CD8-positive, alpha-beta memory T cell (primary cell): ENCODE results near the gene KDM2A. TPM values are rescaled to one million over a fixed set of nuclear protein-coding genes. Genes with fewer than 3 reads are reported as not detected.
"Not testable (repeated sequence)": the region's sequence is repeated elsewhere in the genome, so short reads cannot be mapped to it uniquely, and the experiment has no call there.

ENCODE experiments used
- CTCF ChIA-PET: fragments of 350-600 bp; sonication (Branson Sonifier 250); formaldehyde crosslinking; loops from one replicate; lab custom pipeline; 2021; ENCODE audit warnings: antibody characterized with exemption; lab: Charles Lee
- POLR2A ChIA-PET: fragments of 350-600 bp; sonication (Branson Sonifier 250); formaldehyde crosslinking; loops from one replicate; lab custom pipeline; 2021; ENCODE audit warnings: antibody characterized with exemption; lab: Charles Lee
- DNase-seq, 5 donors: peaks; one replicate each; pipeline versions ENCODE4 v3.0.0 to v3.0.0-alpha.2; 2020 to 2022; ENCODE audit warnings: mixed read lengths in 1 of 5
- H3K27ac ChIP-seq: one replicate; pipeline ENCODE4 v1.7.0; 2013; ENCODE audit warnings: low read depth, mild to moderate bottlenecking, low read length, moderate library complexity
- H3K27me3 ChIP-seq: 2 replicates; pipeline ENCODE4 v1.7.0; 2013; ENCODE audit warnings: low read length, mild to moderate bottlenecking; ENCODE audit not compliant: insufficient read depth, poor library complexity, severe bottlenecking
- H3K36me3 ChIP-seq: 2 replicates; pipeline ENCODE4 v1.7.0; 2013; ENCODE audit warnings: mild to moderate bottlenecking, low read length, moderate library complexity; ENCODE audit not compliant: insufficient read depth
- H3K4me1 ChIP-seq: 2 replicates; pipeline ENCODE4 v1.7.0; 2013; ENCODE audit warnings: mild to moderate bottlenecking, low read length, moderate library complexity; ENCODE audit not compliant: insufficient read depth
- H3K4me3 ChIP-seq: 2 replicates; pipeline ENCODE4 v1.7.0; 2013; ENCODE audit warnings: mild to moderate bottlenecking, low read length
- H3K9me3 ChIP-seq: 2 replicates; pipeline ENCODE4 v1.7.0; 2013; ENCODE audit warnings: mild to moderate bottlenecking, low read length
- H3K27ac Mint-ChIP-seq, 8 donors: one replicate each; pipeline ENCODE4 v1.8.0; 2020 to 2021; ENCODE audit warnings: mixed read lengths in 8 of 8, mild to moderate bottlenecking in 6 of 8, inconsistent platforms in 3 of 8, moderate library complexity in 3 of 8
- H3K27me3 Mint-ChIP-seq, 2 donors: one replicate each; pipeline ENCODE4 v1.8.0; 2020 to 2021; ENCODE audit warnings: mixed read lengths in 2 of 2, mild to moderate bottlenecking in 1 of 2, moderate library complexity in 1 of 2
- H3K36me3 Mint-ChIP-seq, 3 donors: one replicate each; pipeline ENCODE4 v1.8.0; 2020 to 2021; ENCODE audit warnings: mixed read lengths in 3 of 3, inconsistent platforms in 1 of 3, mild to moderate bottlenecking in 1 of 3
- H3K4me1 Mint-ChIP-seq, 3 donors: one replicate each; pipeline ENCODE4 v1.8.0; 2020 to 2021; ENCODE audit warnings: mixed read lengths in 3 of 3, inconsistent platforms in 1 of 3, mild to moderate bottlenecking in 1 of 3
- H3K4me3 Mint-ChIP-seq, 7 donors: one replicate each; pipeline ENCODE4 v1.8.0; 2020 to 2021; ENCODE audit warnings: mixed read lengths in 7 of 7, mild to moderate bottlenecking in 6 of 7, moderate library complexity in 4 of 7, inconsistent platforms in 2 of 7
- H3K9me3 Mint-ChIP-seq, 5 donors: one replicate each; pipeline ENCODE4 v1.8.0; 2020 to 2022; ENCODE audit warnings: mixed read lengths in 5 of 5, mild to moderate bottlenecking in 3 of 5, moderate library complexity in 2 of 5, inconsistent platforms in 1 of 5
- polyA plus RNA-seq: library from polyadenylated mRNA; unstranded; fragments of 300-500 nt; fragmentation: Illumina TruSeq; gene quantifications from one replicate; pipeline ENCODE4 v1.2.3, GENCODE V29; 2021
- total RNA-seq, 2 experiments: library from RNA; stranded (reverse); gene quantifications; one replicate each; pipeline ENCODE4 v1.2.3, GENCODE V29; 2021

Gene KDM2A
- total and polyA plus RNA-seq, 3 experiments from 2014 or later, result 20.4 to 107 (median 101) TPM

DNA sequence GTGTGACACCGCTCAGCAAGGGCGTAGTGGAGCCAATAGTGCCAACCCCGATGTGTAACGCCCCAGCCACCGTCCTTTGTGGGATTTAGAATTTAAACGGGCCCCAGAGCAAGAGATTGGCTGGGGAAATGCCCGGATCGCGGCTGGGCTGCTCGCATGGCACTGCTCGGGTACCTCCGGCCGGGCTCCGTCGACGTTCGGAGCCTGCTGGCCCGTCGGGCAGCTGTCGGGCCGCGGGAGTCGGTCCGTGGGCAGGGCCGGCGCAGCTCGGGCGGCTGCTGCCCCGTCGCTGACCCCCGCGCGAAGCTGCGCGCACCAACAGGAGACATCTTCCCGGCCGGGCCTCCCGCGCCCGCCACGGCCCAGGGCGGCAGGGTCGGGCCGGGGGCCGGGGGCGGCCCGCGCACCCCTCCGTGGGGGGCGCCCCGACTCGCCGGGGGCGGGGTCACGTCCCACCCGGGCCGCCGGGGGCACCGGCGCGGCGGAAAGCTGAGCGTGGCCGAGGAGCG lies 1.3 kb upstream of the KDM2A start:
- H3K27me3 Mint-ChIP-seq, result no peaks in the 10 kb centered on the region
- H3K27me3 ChIP-seq, result no peaks in the 10 kb centered on the region
- H3K36me3 Mint-ChIP-seq, result peaks cover 0 to 23% (median 4%) of the 10 kb centered on the region in 3 donors
- H3K4me1 ChIP-seq, result peaks cover 25% of the 10 kb centered on the region
- H3K9me3 ChIP-seq, result no peaks in the 10 kb centered on the region
- H3K27ac Mint-ChIP-seq, result peak overlapping the region; percentile 90 to 98 (median 94)
- H3K27ac ChIP-seq, result peak overlapping the region; percentile 47
- CTCF ChIA-PET, result interaction anchor here (0.9 kb wide), 1 partner anchor 541 kb away, joined by 3 read pairs; no protein-coding TSS in a partner anchor
- POLR2A ChIA-PET, result interaction anchor here (0.6 to 2.4 kb wide), 3 partner anchors 14 to 1784 kb away, joined by 3 to 18 read pairs (median 3); partner anchors contain the start of gene DPF2
- H3K4me1 Mint-ChIP-seq, result peaks cover 29 to 46% (median 34%) of the 10 kb centered on the region in 3 donors
- H3K4me3 Mint-ChIP-seq, result peak overlapping the region; percentile 86 to 94 (median 87)
- H3K36me3 ChIP-seq, result no peaks in the 10 kb centered on the region
- H3K4me3 ChIP-seq, result peak overlapping the region; percentile 46
- peak in 4 of 5 donors; percentile 28 to 66 (median 38) for DNase-seq
- no peaks in the 10 kb centered on the region for H3K9me3 Mint-ChIP-seq

DNA sequence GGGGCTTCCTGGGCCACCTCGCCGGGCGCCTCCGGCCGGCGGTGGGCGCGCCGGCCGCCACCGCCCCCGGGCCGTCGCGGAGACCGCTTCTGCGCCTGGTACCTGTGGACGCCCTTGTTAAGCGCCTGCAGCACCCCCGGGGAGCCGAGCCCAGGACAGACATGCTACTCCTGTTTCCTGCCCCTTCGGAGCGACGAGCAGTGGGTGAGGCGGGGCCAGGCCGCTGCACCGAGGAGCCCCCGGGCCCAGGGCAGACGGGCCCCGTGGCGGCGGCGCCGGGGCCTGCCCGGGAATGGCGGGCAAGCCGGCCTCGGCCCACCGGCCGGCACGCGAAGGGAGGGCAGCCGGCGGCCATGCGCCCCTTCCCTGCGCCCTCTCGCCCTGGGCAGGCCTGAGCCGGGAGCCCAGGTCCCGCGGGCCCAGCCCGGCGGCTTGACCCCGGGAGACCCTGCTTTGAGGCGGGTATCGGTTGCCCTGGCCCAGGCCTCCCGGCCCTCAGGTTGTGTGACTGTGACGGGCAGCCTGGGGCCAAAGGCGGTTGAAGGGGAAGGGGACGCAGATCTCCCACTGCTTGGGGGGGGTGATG lies 789 bp upstream of the KDM2A start:
- CTCF ChIA-PET, result interaction anchor here (1.0 to 1.4 kb wide), 2 partner anchors 38 to 122 kb away, joined by 4 to 8 read pairs; no protein-coding TSS in a partner anchor

DNA sequence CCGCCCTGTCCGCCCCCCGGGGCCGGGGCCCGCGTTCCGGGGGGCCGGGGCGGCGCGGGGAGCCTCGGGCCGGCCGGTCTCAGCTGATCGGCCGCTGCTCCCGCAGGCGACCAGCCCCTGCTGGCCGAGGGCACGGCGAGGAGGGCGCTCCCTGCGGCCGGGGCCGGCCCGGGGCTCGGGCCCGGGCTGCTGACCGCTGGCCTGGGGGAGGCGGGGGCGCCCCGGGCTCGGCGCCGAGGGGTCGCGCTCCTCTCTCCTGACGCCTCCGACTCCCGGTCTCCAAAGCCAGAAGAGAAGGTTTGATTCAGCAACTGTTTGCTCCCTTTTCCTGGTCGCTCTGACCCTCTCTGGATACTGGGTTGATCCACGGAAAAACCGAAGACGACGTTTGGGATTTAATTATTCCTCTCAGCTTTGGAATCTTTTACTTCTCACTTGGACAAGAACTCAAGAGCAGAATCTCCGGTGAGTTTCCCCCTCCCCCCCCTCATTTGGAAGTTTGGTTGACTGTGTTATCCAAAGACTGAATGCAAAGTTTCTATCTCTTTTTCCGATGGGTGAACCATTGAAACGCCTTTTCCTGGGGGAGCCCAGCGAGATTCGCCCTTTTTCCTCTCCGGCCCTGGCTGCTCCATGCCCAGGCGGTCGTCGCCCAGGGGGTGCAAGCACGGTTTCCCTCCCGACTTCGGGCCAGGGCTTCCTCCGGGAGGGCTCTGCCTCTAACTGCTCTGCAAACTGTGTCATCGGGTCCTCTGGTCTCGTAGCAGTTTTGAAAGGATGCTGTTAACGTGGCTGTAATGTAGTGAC lies 725 bp downstream of the KDM2A start:
- POLR2A ChIA-PET, result interaction anchor here (0.5 to 2.4 kb wide), 8 partner anchors 10 to 342 kb away, joined by 3 to 18 read pairs (median 3); partner anchors contain the start of genes CLCF1, POLD4 and RCE1
- H3K4me1 ChIP-seq, result peaks cover 23% of the 10 kb centered on the region
- H3K4me1 Mint-ChIP-seq, result peaks cover 23 to 46% (median 35%) of the 10 kb centered on the region in 3 donors

More for the DNA sequence above, 789 bp upstream of the KDM2A start:
- Histone ChIP-seq H3K27me3 (no peaks in the 10 kb centered on the region), H3K4me1 (peaks cover 23% of the 10 kb centered on the region), H3K4me3 (peak overlapping the region; percentile 45), H3K27ac (peak overlapping the region; percentile 59), H3K36me3 (no peaks in the 10 kb centered on the region), H3K9me3 (no peaks in the 10 kb centered on the region)
- peak overlapping the region in 5 of 8 donors; percentile 82 to 98 (median 86) for H3K27ac Mint-ChIP-seq
- no peaks in the 10 kb centered on the region for H3K27me3 Mint-ChIP-seq
- H3K4me1 Mint-ChIP-seq, result peaks cover 27 to 47% (median 34%) of the 10 kb centered on the region in 3 donors
- no peaks in the 10 kb centered on the region for H3K9me3 Mint-ChIP-seq
- POLR2A ChIA-PET, result interaction anchor here (1.0 to 2.4 kb wide), 5 partner anchors 122 to 275 kb away, joined by 3 to 18 read pairs (median 3); partner anchors contain the start of genes CLCF1, POLD4 and RCE1
- peaks cover 0 to 28% (median 5%) of the 10 kb centered on the region in 3 donors for H3K36me3 Mint-ChIP-seq
- H3K4me3 Mint-ChIP-seq, result peak overlapping the region; percentile 80 to 96 (median 87)
- DNase-seq, result peak; percentile 45 to 74 (median 54)

DNA sequence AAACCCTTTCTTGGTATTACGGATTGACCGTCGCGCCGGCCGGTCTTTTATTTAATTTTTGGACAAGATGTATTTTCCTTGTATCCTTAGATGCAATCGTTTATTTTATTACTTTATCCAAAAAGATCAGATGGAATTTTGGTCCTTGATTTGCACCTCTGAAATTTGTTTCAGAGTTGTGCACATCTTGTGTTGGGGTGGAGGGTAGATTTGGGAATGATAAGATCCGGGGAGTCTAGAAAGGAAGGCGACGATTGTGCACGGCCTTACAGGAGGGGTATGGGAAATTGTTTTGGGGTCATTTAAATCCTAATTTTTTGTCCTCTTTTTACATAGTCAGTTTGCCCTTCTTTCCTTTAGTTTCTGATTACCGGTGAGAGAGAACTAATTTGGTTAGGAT lies 1.4 kb downstream of the KDM2A start:
- DNase-seq, result no peak
- H3K36me3 Mint-ChIP-seq, result peaks cover 0 to 39% (median 7%) of the 10 kb centered on the region in 3 donors
- ChIA-PET CTCF (no interaction called here), POLR2A (no interaction called here)
- Histone ChIP-seq H3K9me3 (no peaks in the 10 kb centered on the region), H3K4me1 (peaks cover 23% of the 10 kb centered on the region), H3K4me3 (peak overlapping the region; percentile 94), H3K27me3 (no peaks in the 10 kb centered on the region), H3K36me3 (no peaks in the 10 kb centered on the region), H3K27ac (peak overlapping the region; percentile 78)
- H3K27ac Mint-ChIP-seq, result peak overlapping the region; percentile 72 to 98 (median 96)
- H3K27me3 Mint-ChIP-seq, result no peaks in the 10 kb centered on the region
- peak overlapping the region; percentile 91 to 99 (median 97) for H3K4me3 Mint-ChIP-seq
- peaks cover 23 to 46% (median 35%) of the 10 kb centered on the region in 3 donors for H3K4me1 Mint-ChIP-seq
- no peaks in the 10 kb centered on the region for H3K9me3 Mint-ChIP-seq

More for the DNA sequence above, 725 bp downstream of the KDM2A start:
- H3K27ac Mint-ChIP-seq, result peak overlapping the region; percentile 72 to 98 (median 96)
- no peaks in the 10 kb centered on the region for H3K9me3 ChIP-seq
- H3K36me3 ChIP-seq, result no peaks in the 10 kb centered on the region
- H3K4me3 Mint-ChIP-seq, result peak overlapping the region; percentile 91 to 99 (median 97)
- no peaks in the 10 kb centered on the region for H3K9me3 Mint-ChIP-seq
- peak overlapping the region; percentile 78 for H3K27ac ChIP-seq
- CTCF ChIA-PET, result interaction anchor here (1.0 to 1.4 kb wide), 3 partner anchors 36 to 120 kb away, joined by 3 to 8 read pairs (median 4); no protein-coding TSS in a partner anchor
- H3K27me3 Mint-ChIP-seq, result no peaks in the 10 kb centered on the region
- DNase-seq, result peak in 3 of 5 donors; percentile 8 to 28 (median 16)
- H3K36me3 Mint-ChIP-seq, result peaks cover 0 to 36% (median 7%) of the 10 kb centered on the region in 3 donors
- no peaks in the 10 kb centered on the region for H3K27me3 ChIP-seq
- peak overlapping the region; percentile 94 for H3K4me3 ChIP-seq

DNA sequence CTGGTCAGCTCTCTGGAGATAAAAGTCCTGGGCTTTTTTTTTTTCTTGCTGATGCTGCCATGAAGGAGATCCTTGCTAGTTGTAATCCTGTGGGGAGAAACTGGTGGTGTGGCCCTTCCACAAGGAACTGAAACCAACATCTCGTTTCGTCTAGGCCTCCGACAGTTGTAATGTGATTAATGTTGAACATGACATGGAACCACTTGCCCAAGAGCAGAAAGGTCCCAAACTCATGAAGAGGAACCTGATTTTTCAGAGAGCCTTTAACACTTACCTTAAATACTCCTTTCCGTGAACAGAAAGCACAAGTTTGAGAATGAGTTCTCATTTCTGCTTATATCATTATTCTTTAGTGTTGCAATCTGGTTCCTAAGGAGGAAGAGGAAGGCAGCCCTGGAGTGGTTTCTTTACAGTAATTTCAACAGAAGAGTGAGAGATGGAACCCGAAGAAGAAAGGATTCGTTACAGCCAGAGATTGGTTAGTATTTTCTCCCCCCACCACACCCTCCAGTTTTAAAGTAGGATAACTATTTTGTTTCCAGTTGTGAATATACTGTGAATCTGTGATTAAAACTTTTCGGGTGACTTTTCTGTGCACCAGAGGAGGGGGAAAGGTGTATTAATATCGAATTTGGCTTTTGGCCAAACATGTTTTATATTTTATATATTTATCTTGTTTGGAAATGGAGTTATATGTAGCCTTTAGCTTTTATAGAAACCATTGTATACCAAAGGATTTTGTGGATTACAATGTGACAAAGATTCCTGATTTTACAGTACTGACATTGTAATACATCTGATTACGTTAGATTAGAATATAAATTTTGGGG lies 2.0 kb downstream of the KDM2A start:
- H3K4me3 ChIP-seq, result peak overlapping the region; percentile 94
- no peaks in the 10 kb centered on the region for H3K27me3 ChIP-seq
- H3K4me1 ChIP-seq, result peaks cover 23% of the 10 kb centered on the region
- Mint-ChIP-seq H3K27ac (peak overlapping the region; percentile 72 to 98 (median 96)), H3K9me3 (no peaks in the 10 kb centered on the region), H3K4me1 (peaks cover 22 to 46% (median 35%) of the 10 kb centered on the region in 3 donors), H3K4me3 (peak overlapping the region; percentile 91 to 99 (median 97)), H3K36me3 (peaks cover 0 to 39% (median 7%) of the 10 kb centered on the region in 3 donors), H3K27me3 (no peaks in the 10 kb centered on the region)
- no peaks in the 10 kb centered on the region for H3K36me3 ChIP-seq
- H3K27ac ChIP-seq, result peak overlapping the region; percentile 78
- H3K9me3 ChIP-seq, result no peaks in the 10 kb centered on the region
- ChIA-PET POLR2A (no interaction called here), CTCF (interaction anchor here (1.0 kb wide), 1 partner anchor 40 kb away, joined by 4 read pairs; no protein-coding TSS in a partner anchor)
- no peak for DNase-seq

DNA sequence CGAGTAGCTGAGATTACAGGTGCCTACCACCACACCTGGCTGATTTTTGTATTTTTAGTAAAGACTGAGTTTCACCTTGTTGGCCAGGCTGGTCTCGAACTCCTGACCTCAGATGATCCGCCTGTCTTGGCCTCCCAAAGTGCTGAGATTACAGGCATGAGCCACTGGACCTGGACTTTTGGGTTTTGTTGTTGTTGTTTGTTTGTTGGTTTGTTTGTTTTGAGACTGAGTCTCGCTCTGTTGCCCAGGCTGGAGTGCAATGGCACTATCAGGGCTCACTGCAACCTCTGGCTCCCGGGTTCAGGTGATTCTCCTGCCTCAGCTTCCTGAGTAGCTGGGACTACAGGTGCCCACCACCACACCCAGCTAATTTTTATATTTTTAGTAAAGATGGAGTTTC lies 4.7 kb downstream of the KDM2A start:
- H3K9me3 ChIP-seq, H3K36me3 ChIP-seq, H3K9me3 Mint-ChIP-seq, H3K27me3 Mint-ChIP-seq, DNase-seq, H3K4me3 ChIP-seq, POLR2A ChIA-PET, H3K27me3 ChIP-seq, H3K27ac ChIP-seq: not testable (repeated sequence)
- H3K4me3 Mint-ChIP-seq, result peak overlapping the region in 1 of 7 donors; percentile 79
- H3K4me1 Mint-ChIP-seq, result peaks cover 24 to 53% (median 47%) of the 10 kb centered on the region in 3 donors
- peaks cover 0 to 58% (median 7%) of the 10 kb centered on the region in 3 donors for H3K36me3 Mint-ChIP-seq
- CTCF ChIA-PET, result interaction anchor here (0.6 kb wide), 1 partner anchor 45 kb away, joined by 4 read pairs; no protein-coding TSS in a partner anchor
- H3K27ac Mint-ChIP-seq, result peak overlapping the region in 2 of 8 donors; percentile 75 to 80
- peaks cover 18% of the 10 kb centered on the region for H3K4me1 ChIP-seq

DNA sequence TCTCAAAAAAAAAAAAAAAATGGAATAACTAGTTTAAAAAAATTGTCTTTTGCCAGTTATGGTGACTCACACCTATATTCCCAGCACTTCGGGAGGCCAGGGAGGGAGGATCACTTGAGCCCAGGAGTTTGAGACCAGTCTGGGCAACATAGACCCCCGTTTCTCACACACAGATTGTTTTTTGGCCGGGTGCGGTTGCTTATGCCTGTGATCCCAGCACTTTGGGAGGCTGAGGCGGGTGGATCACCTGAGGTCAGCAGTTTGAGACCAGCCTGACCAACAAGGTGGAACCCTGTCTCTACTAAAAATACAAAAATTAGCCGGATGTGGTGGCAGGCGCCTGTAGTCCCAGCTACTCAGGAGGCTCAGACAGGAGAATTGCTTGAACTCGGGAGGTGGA lies 7.2 kb downstream of the KDM2A start:
- H3K9me3 ChIP-seq, H3K9me3 Mint-ChIP-seq, H3K27ac ChIP-seq, H3K4me3 ChIP-seq, H3K27me3 Mint-ChIP-seq, H3K27me3 ChIP-seq, DNase-seq, CTCF ChIA-PET, POLR2A ChIA-PET: not testable (repeated sequence)
- H3K4me3 Mint-ChIP-seq, result peak overlapping the region in 1 of 7 donors; percentile 23
- H3K4me1 Mint-ChIP-seq, result peaks cover 24 to 54% (median 48%) of the 10 kb centered on the region in 3 donors
- peaks cover 3 to 58% (median 8%) of the 10 kb centered on the region in 3 donors for H3K36me3 Mint-ChIP-seq
- Histone ChIP-seq H3K36me3 (peaks cover 13% of the 10 kb centered on the region), H3K4me1 (peaks cover 18% of the 10 kb centered on the region)
- peak overlapping the region in 1 of 8 donors; percentile 73 for H3K27ac Mint-ChIP-seq
